ENCODE measurements around the gene ADAMTS7.
"Not testable (repeated sequence)": the region's sequence is repeated elsewhere in the genome, so short reads cannot be mapped to it uniquely, and the experiment has no call there.

Gene ADAMTS7

DNA sequence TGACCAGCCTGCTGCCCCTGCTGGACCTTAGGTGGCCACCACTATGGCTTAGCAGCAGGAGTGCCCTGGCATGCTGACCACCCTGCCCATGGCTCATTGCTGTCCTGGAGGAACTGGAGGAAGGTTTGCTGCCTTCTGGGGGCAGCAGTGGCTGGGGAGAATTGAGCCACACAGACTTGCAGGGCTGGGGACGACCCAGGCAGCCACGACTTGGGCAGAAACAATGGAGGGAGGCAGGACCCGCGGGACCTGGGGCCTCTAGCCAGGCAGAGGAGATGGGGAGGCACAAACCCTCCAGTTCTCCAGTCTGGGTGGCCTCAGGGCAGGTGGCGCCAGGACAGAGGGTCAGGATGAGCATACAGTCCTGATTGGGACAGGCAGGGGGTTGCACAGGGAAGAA, 32.8 kb downstream of the ADAMTS7 start:
- no peak for TF ChIP-seq POLR2A (IDR thresholded peaks at IDR 0.05; ENCODE audit: low read depth, low read length)
- FAIRE-seq (no peak), DNase-seq (ENCODE audit: insufficient read length, low spot score) (no peak)

GRCh38 chr15:78777953-78778345, 33.3 kb downstream of the ADAMTS7 start:
- not testable (repeated sequence) for FAIRE-seq; DNase-seq (ENCODE audit: insufficient read length, low spot score)

DNA sequence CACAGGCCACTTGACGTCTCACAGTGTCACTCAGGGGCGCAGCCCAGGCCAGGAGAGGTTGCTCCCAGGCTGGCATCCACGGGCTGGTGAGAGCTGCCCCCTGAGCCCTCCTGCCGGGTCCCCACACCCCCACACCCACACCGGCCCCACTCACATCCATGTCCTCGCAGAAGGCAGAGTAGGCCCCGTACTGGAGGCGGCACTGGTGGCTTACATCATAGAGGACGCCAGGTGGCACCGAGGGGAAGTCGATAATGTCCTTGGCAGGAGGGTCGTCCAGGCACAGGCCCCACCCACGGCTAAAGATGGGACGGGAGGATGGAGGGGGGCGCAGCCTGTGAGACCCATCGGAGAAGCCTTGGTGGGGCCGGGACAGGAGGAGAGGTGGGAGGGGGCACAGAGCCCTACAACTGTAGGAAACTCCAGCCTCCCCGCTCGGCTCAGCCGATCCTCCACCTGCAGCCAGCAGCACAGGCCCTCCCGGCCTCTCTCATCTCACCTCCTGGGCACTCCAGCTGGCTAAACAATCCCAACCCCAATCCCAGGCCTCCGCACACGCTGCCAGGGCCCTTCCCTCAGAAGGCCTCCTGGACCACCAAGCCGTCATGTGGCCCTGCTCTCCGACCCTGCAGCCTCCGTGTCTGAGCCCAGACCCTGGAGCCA, 33.8 kb downstream of the ADAMTS7 start:
- DNase-seq (ENCODE audit: insufficient read length, low spot score); FAIRE-seq: not testable (repeated sequence)

GRCh38 chr15:78776046-78776925, 35.0 kb downstream of the ADAMTS7 start:
- DNase-seq (ENCODE audit: insufficient read length, low spot score); FAIRE-seq: not testable (repeated sequence)

GRCh38 chr15:78775472-78775871, 35.8 kb downstream of the ADAMTS7 start:
- FAIRE-seq: no peak
- no peak for DNase-seq (ENCODE audit: insufficient read length, low spot score)
- TF ChIP-seq POLR2A (IDR thresholded peaks at IDR 0.05; ENCODE audit: low read depth, low read length): no peak

DNA sequence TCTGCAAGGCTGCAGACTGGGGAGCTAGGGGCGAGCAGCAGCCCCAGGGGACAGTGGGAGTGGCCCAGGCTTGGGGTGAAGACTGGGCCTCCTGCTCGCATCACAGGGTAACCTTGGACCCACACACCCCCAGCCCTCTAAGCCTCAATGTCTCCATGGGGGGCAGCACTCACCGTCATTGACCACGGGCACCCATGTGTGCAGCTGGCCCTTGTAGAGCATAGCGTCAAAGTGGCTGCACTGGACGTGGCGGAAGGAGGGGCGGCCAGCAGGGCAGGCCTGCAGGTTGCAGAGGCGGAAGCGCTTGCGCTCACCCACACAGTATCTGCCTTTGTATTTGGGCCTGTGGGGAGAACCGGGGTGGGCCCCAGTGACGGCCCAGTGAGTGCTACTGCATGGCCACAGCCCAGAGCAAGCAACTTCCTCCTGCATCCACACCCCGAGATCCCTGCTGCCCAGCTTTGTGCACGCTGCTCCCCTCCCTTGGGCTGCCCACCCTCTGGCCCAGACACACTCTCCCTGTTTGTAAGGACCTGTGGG, 36.7 kb downstream of the ADAMTS7 start:
- not testable (repeated sequence) for FAIRE-seq

DNA sequence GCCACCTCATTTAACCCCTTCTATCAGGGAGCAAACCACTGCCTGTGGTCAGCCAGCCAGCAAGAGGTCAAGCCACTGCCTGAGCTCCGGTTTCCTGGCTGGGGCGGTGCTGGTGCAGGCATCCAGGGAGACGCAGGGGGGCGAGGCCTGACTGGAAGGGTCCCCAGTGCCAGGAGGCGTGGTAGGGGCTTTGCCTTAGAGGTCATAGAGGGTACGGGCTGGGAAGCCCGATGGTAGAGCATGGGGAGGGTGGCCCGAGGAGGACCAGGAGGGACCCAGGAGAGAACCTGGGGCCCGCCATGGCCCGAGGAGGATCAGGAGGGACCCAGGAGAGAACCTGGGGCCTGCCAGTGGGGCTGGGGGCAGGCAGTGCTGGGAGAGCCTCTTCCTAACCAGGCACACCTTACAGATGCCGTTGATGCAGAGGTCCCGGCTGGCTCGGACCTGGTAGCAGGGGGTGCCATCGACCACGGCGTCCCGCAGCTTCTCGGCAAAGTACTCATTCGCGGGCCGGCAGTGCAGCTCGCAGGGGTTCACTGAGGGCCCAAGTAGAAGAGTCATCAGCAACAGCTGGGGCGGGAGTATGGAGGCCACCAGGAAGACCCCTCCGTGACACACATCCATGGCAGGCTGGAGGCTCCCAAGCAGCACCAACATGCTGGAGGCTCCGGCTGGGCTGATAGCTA, 37.4 kb downstream of the ADAMTS7 start:
- DNase-seq (ENCODE audit: insufficient read length, low spot score); FAIRE-seq: not testable (repeated sequence)

More for the DNA sequence above, 36.7 kb downstream of the ADAMTS7 start:
- not testable (repeated sequence) for DNase-seq (ENCODE audit: insufficient read length, low spot score)

DNA sequence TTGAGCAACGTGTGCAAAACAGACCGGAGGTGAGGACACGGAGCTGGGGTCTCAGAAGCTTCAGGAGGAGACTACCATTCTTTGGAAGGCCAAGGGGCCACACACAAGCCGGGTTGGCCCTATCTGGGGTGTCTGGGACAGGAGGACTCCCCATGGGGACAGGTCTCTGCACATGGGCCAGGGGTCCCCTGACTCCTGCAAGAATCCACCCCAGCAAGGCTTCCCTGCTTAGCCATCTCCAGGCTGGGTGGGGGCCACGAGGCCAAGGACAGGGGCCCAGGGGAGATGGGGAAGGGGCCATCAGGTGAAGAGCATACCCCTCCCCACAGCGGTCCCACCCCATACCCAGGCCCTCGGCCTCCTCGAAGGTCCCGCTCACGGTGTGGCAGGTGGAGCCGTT, 38.5 kb downstream of the ADAMTS7 start:
- no peak for TF ChIP-seq POLR2A (IDR thresholded peaks at IDR 0.05; ENCODE audit: low read depth, low read length)
- DNase-seq (ENCODE audit: insufficient read length, low spot score) (no peak), FAIRE-seq (no peak)

DNA sequence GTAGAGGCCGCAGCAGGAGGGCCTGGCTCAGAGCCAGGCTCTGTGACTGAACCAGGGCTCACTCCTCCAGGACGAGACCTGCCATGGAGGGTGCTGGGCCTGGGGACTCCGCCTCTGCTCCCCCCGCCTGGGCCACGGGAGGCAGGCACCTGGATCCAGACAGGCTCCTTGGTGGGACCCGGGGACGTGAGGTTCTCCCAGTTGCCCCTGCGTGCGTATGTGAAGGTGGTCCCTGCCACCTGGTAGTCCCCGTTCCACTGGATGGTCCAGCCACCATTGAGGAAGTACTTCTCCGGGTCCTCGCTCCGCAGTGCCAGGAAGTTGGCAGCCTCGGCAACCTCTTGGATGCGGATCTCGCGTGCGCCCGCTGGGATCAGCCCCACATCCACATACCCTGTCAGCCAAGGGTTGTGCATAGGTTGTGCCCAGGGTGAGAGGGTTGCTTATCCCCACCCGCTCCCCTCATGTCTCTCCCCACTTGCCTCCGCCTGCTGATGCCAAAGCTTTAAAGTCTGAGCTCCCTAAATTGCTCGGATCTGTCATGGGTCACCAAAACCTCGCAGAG, 39.7 kb downstream of the ADAMTS7 start:
- not testable (repeated sequence) for DNase-seq (ENCODE audit: insufficient read length, low spot score); FAIRE-seq

DNA sequence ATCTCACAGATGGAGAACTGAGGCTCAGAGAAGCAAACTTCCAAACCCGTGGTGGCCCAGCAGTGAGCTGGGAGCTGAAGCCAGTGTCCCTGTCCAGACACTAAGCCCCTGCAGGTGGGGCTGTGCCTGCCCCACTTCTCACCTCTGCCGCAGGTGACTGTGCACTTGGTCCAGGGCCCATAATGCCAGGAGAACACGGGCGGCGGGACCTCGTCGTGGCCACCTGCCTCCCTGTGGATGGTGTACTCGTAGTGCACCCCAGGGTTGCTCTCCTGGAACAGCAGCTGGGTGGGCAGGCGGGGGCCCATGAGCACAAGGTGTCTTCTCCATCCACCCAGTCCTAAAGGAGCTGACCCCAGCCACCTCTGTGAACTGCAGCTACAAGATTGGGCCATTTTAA, 40.2 kb downstream of the ADAMTS7 start:
- DNase-seq (ENCODE audit: insufficient read length, low spot score); FAIRE-seq: not testable (repeated sequence)

DNA sequence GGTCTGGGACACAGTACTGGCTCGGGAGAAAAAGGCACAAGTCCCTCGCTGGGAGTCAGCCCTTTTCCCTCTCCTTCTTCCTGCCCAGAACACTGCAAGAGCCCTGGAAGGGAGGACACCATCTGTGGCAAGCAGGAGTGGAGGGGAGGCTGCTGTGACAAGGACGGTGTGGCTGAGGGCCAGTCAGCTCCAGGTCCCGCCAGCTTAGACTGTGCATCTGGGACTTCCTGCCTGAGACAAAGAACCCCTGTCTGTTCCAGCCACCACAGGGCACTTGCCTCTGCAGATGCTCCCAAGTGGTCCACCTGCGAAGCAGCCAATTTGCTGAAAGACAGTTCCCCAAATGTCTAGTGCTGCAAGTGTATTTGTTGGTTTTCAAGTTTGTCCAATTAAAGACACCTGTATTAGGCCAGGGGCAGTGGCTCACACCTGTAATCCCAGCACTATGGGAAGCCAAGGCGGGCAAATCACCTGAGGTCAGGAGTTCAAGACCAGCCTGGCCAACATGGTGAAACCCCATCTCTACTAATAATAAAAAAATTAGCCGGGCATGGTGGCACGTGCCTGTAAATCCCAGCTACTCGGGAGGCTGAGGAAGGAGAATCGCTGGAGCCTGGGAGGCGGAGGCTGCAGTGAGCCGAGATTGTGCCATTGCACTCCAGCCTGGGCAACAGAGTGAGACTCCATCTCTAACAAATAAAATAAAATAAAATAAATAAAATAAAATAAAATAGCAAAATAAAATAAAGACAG, 41.6 kb downstream of the ADAMTS7 start:
- DNase-seq (ENCODE audit: insufficient read length, low spot score); FAIRE-seq: not testable (repeated sequence)

DNA sequence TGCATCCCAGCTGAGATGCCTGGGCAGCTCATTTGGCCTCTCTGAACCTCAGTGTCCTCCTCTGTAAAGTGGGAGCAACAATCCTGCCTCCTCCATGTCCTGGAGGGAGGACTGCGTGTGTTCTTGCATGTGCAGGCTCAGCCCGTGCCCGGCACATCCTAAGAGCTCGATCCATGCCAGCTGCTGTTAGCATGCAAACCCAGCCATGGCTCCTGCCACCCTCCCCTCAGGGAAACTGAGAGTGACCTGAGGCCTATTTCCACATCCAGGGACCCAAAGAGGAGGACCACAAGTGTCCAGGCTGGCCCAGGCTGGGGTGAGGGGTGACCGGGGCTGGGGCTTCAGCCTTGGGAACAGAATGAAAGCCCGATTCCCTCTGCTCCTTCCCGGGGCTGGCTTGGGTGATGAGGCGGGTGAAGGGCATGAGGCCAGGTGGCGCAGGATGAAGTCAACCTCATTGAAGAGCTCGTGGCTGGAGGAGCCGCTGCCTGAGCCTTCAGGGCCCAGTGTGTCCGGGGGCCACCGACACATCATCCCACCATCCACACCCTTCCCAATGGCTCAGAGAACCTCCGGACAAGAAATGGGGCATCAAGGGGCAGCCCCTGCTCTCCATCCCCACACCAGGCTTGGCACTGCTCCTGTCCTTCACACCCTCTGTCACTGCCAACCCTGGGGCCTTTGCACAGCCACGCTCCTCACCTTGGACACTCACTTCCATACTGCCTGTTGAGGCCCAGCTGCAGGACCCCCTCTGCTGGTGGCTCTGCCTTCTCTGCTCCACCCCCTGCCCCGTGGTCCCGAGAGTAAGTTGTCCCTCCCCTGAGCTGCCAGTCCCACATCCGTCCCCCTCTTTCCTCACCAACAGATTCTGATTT, 42.5 kb downstream of the ADAMTS7 start:
- no peak for FAIRE-seq
- TF ChIP-seq POLR2A (IDR thresholded peaks at IDR 0.05; ENCODE audit: low read depth, low read length): no peak
- no peak for DNase-seq (ENCODE audit: insufficient read length, low spot score)

DNA sequence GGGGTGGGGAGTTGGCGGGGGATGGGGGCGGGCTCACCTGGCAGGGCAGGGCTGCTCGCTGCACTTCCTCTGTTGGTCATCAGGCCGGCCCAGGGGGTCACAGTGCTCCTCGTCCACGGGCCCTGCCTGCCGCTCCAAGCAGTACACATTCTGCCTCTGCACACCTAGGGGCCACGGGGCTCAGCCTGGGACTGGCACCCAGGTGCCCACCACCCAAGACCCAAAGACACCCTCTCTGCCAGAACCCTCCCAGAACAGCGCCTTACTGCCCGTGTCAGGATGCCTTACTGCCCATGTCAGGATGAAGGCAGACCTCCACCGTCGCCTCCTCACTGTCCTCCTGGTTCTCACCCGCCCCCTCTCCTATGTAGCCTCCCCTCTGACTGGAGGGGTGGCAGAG, 43.2 kb downstream of the ADAMTS7 start:
- FAIRE-seq (no peak), DNase-seq (ENCODE audit: insufficient read length, low spot score) (no peak)

More for the DNA sequence above, 43.2 kb downstream of the ADAMTS7 start:
- TF ChIP-seq POLR2A (IDR thresholded peaks at IDR 0.05; ENCODE audit: low read depth, low read length): no peak
